DMS79 treated with DMSO at 0.1 percent for 48 hours (cell line): ENCODE results near the gene OAS3.
"Not testable (repeated sequence)": the region's sequence is repeated elsewhere in the genome, so short reads cannot be mapped to it uniquely, and the experiment has no call there.

Experiments
- DNase-seq: peaks from one replicate; lab custom pipeline; 2025; lab: John Stamatoyannopoulos, UW

OAS3 gene

GRCh38 chr12:112980491-112981158 lies 42.4 kb downstream of the OAS3 start:
- DNase-seq, result no peak

- DNase-seq, result no peak
These were observed 47.5 kb downstream of the OAS3 start for GRCh38 chr12:112985642-112986290.

- no peak for DNase-seq
These were observed 48.1 kb downstream of the OAS3 start for GRCh38 chr12:112986291-112986800.

GRCh38 chr12:112987561-112987960 lies 49.3 kb downstream of the OAS3 start:
- no peak for DNase-seq

- DNase-seq, result no peak
These were observed 50.0 kb downstream of the OAS3 start for GRCh38 chr12:112988224-112988623.

- not testable (repeated sequence) for DNase-seq
These were observed 50.6 kb downstream of the OAS3 start for GRCh38 chr12:112988823-112989385.

GRCh38 chr12:112989806-112990205 lies 51.5 kb downstream of the OAS3 start:
- DNase-seq, result no peak

GRCh38 chr12:112992541-112993398 lies 54.5 kb downstream of the OAS3 start:
- DNase-seq, result peak; percentile 27

- DNase-seq, result no peak
These were observed 56.7 kb downstream of the OAS3 start for GRCh38 chr12:112995008-112995407.

- DNase-seq, result no peak
These were observed 58.2 kb downstream of the OAS3 start for GRCh38 chr12:112996501-112996900.

GRCh38 chr12:112997506-112997905 lies 59.2 kb downstream of the OAS3 start:
- no peak for DNase-seq

GRCh38 chr12:112998987-112999767 lies 60.9 kb downstream of the OAS3 start:
- peak; percentile 11 for DNase-seq

- DNase-seq, result no peak
These were observed 62.2 kb downstream of the OAS3 start for GRCh38 chr12:113000433-113000832.

- DNase-seq, result no peak
These were observed 63.9 kb downstream of the OAS3 start for GRCh38 chr12:113002155-113002554.

GRCh38 chr12:113002676-113003075 lies 64.4 kb downstream of the OAS3 start:
- no peak for DNase-seq

GRCh38 chr12:113003636-113004035 lies 65.4 kb downstream of the OAS3 start:
- no peak for DNase-seq

- no peak for DNase-seq
These were observed 67.5 kb downstream of the OAS3 start for GRCh38 chr12:113005762-113006161.

- DNase-seq, result no peak
These were observed 67.9 kb downstream of the OAS3 start for GRCh38 chr12:113006206-113006605.

- DNase-seq, result no peak
These were observed 68.4 kb downstream of the OAS3 start for GRCh38 chr12:113006641-113007040.

- no peak for DNase-seq
These were observed 68.9 kb downstream of the OAS3 start for GRCh38 chr12:113007166-113007565.

GRCh38 chr12:113010701-113011100 lies 72.4 kb downstream of the OAS3 start:
- DNase-seq, result no peak

GRCh38 chr12:113014565-113014964 lies 76.3 kb downstream of the OAS3 start:
- no peak for DNase-seq
